ENCODE results near the gene PLCH2. TPM values are rescaled to one million over a fixed set of nuclear protein-coding genes. Genes with fewer than 3 reads are reported as not detected.

Gene PLCH2
- total and polyA plus RNA-seq, 9 of the 15 experiments (the other 6 are each of a cell fraction or from before 2014, with no cell fraction given) = 0.16 TPM; not detected in 8

GRCh38 chr1:2503554-2504224, 27.6 kb downstream of the PLCH2 start:
- Histone ChIP-seq H3K9me1 (ENCODE audit: control insufficient read depth, insufficient read depth, low read length) (no peaks in the 10 kb centered on the region), H4K20me1 (replicated peaks; ENCODE audit: control insufficient read depth, insufficient read depth, low read length) (peaks cover 15% of the 10 kb centered on the region; the same call in 1 of the 2 replicates), H3K4me3 (no peak overlapping the region), H3K9me3 (replicated peaks; ENCODE audit: control insufficient read depth, insufficient read depth, low read depth, low read length) (no peaks in the 10 kb centered on the region), H3K4me1 (replicated peaks in 1 of 2; ENCODE audit: control insufficient read depth in 2 of 2, insufficient read depth in 2 of 2, low read length in 2 of 2) (peaks cover 0 to 93% of the 10 kb centered on the region in 2 experiments; a peak in 2 of 5 replicates), H3K27ac (ENCODE audit: extremely low read depth, low read depth, low read length) (no peak overlapping the region), H3K79me2 (ENCODE audit: control insufficient read depth, insufficient read depth, low read length) (no peaks in the 10 kb centered on the region), H3K27me3 (ENCODE audit: control insufficient read depth in 2 of 2, insufficient read depth in 2 of 2, low read length in 2 of 2) (peaks cover 25 to 40% of the 10 kb centered on the region in 2 experiments; a peak in 4 of 5 replicates), H3K4me2 (ENCODE audit: insufficient read depth, low read length) (no peak overlapping the region), H3K9ac (ENCODE audit: insufficient read depth in 1 of 2, low read depth in 2 of 2, low read length in 2 of 2) (no peak overlapping the region; a peak in 1 of 4 replicates), H3K36me3 (ENCODE audit: control insufficient read depth, insufficient read depth, low read length) (peaks cover 13% of the 10 kb centered on the region; the same call in 2 of the 3 replicates), H2AFZ (ENCODE audit: low read depth, low read length) (no peak overlapping the region)
- intact Hi-C loops (cut with micrococcal nuclease) (no loop called here), in situ Hi-C loops (cut with MboI) (no loop called here)
- TF ChIP-seq PHF21A (IDR thresholded peaks at IDR 0.05; ENCODE audit: borderline replicate concordance, low read depth) (no peak), ZFX (CRISPR knock-in tag; IDR thresholded peaks at IDR 0.05) (0 out of 2 replicates have a peak, but pooled peaks have one; percentile 13)
- WGBS (ENCODE audit: insufficient coverage, low coverage, missing lambda C conversion rate) = 12% methylated on average over 26 of the region's 42 CpGs
- no TSS peak for BruUV-seq (replicated peaks)
- CTCF ChIA-PET (ENCODE audit: low intra/inter-chr PET ratio) = no interaction called here
- FAIRE-seq (no peak), ATAC-seq (no peak), DNase-seq (ENCODE audit: extremely low read depth in 1 of 4, low spot score in 3 of 4) (peak in 2 of 4 experiments; percentile 55 to 56)
- POLR2A ChIA-PET = interaction anchor here (1.1 to 1.5 kb wide), 2 partner anchors 10 to 22 kb away, joined by 3 to 8 read pairs; partner anchors contain the start of gene PANK4

GRCh38 chr1:2504225-2504948, 28.3 kb downstream of the PLCH2 start:
- no peak for ATAC-seq
- WGBS (ENCODE audit: insufficient coverage, low coverage, missing lambda C conversion rate) = 14% methylated on average over 31 of the region's 36 CpGs
- no peak for TF ChIP-seq ATF7 (IDR thresholded peaks at IDR 0.05)
- no peak for TF ChIP-seq TCF3 (CRISPR knock-in tag; IDR thresholded peaks at IDR 0.05)
- TF ChIP-seq POLR2G (IDR thresholded peaks at IDR 0.05; ENCODE audit: low read depth, low read length) = peak; percentile 65
- no peak for TF ChIP-seq FOS (IDR thresholded peaks at IDR 0.05; ENCODE audit: extremely low read depth, insufficient read length)
- TF ChIP-seq FOXP1 (CRISPR knock-in tag; IDR thresholded peaks at IDR 0.05) = no peak
- TF ChIP-seq, protein P1, sequence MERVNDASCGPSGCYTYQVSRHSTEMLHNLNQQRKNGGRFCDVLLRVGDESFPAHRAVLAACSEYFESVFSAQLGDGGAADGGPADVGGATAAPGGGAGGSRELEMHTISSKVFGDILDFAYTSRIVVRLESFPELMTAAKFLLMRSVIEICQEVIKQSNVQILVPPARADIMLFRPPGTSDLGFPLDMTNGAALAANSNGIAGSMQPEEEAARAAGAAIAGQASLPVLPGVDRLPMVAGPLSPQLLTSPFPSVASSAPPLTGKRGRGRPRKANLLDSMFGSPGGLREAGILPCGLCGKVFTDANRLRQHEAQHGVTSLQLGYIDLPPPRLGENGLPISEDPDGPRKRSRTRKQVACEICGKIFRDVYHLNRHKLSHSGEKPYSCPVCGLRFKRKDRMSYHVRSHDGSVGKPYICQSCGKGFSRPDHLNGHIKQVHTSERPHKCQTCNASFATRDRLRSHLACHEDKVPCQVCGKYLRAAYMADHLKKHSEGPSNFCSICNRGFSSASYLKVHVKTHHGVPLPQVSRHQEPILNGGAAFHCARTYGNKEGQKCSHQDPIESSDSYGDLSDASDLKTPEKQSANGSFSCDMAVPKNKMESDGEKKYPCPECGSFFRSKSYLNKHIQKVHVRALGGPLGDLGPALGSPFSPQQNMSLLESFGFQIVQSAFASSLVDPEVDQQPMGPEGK (CRISPR knock-in tag; IDR thresholded peaks at IDR 0.05; ENCODE audit: borderline replicate concordance) = no peak
- TF ChIP-seq, protein P2, sequence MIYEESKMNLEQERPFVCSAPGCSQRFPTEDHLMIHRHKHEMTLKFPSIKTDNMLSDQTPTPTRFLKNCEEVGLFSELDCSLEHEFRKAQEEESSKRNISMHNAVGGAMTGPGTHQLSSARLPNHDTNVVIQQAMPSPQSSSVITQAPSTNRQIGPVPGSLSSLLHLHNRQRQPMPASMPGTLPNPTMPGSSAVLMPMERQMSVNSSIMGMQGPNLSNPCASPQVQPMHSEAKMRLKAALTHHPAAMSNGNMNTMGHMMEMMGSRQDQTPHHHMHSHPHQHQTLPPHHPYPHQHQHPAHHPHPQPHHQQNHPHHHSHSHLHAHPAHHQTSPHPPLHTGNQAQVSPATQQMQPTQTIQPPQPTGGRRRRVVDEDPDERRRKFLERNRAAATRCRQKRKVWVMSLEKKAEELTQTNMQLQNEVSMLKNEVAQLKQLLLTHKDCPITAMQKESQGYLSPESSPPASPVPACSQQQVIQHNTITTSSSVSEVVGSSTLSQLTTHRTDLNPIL (CRISPR knock-in tag; IDR thresholded peaks at IDR 0.05) = no peak
- TF ChIP-seq PRMT5 (CRISPR knock-in tag; IDR thresholded peaks at IDR 0.05) = no peak

More at GRCh38 chr1:2504225-2504948, 28.3 kb downstream of the PLCH2 start:
- Histone ChIP-seq H3K4me3 (no peak overlapping the region), H3K4me2 (ENCODE audit: insufficient read depth, low read length) (no peak overlapping the region), H4K20me1 (replicated peaks; ENCODE audit: control insufficient read depth, insufficient read depth, low read length) (peaks cover 10% of the 10 kb centered on the region; the same call in 1 of the 2 replicates), H3K9me1 (ENCODE audit: control insufficient read depth, insufficient read depth, low read length) (peaks cover under 1% of the 10 kb centered on the region), H3K27me3 (ENCODE audit: control insufficient read depth in 2 of 2, insufficient read depth in 2 of 2, low read length in 2 of 2) (peaks cover 25 to 40% of the 10 kb centered on the region in 2 experiments; a peak in 4 of 5 replicates), H3K9ac (ENCODE audit: insufficient read depth in 1 of 2, low read depth in 2 of 2, low read length in 2 of 2) (no peak overlapping the region; a peak in 1 of 4 replicates), H2AFZ (ENCODE audit: low read depth, low read length) (no peak overlapping the region), H3K9me3 (replicated peaks; ENCODE audit: control insufficient read depth, insufficient read depth, low read depth, low read length) (no peaks in the 10 kb centered on the region), H3K4me1 (replicated peaks in 1 of 2; ENCODE audit: control insufficient read depth in 2 of 2, insufficient read depth in 2 of 2, low read length in 2 of 2) (peaks cover 0 to 88% of the 10 kb centered on the region in 2 experiments; a peak in 2 of 5 replicates), H3K27ac (ENCODE audit: extremely low read depth, low read depth, low read length) (no peak overlapping the region), H3K36me3 (ENCODE audit: control insufficient read depth, insufficient read depth, low read length) (peaks cover 20% of the 10 kb centered on the region; the same call in 2 of the 3 replicates), H3K79me2 (ENCODE audit: control insufficient read depth, insufficient read depth, low read length) (no peaks in the 10 kb centered on the region)
- in situ Hi-C loops (cut with MboI) (no loop called here), intact Hi-C loops (cut with micrococcal nuclease) (no loop called here)
- FAIRE-seq = no peak
- POLR2A ChIA-PET = no interaction called here
- DNase-seq (ENCODE audit: extremely low read depth in 1 of 4, low spot score in 3 of 4) = no peak
- CTCF ChIA-PET (ENCODE audit: low intra/inter-chr PET ratio) = no interaction called here
- no TSS peak for BruUV-seq (replicated peaks)
